Kidney (tissue), 22 donors: ENCODE measurements around the gene CCL21. TPM values are rescaled to one million over a fixed set of nuclear protein-coding genes. Genes with fewer than 3 reads are reported as not detected.
"Not testable (repeated sequence)": the region's sequence is repeated elsewhere in the genome, so short reads cannot be mapped to it uniquely, and the experiment has no call there.

Experiments used
- DNase-seq, 5 donors: peaks; one replicate each; pipeline ENCODE4 v3.0.0-alpha.2; 2013 to 2020
- FAIRE-seq: peaks from 2 replicates; lab custom pipeline; 2012; peaks lifted over from hg19 to GRCh38; lab: Jason Lieb, UNC
- H3K27ac ChIP-seq, 2 donors: one replicate each; pipeline ENCODE4 v1.7.0; 2013; ENCODE audit warnings: low read depth in 2 of 2, low read length in 2 of 2, inconsistent platforms in 1 of 2
- H3K27me3 ChIP-seq: one replicate; pipeline ENCODE4 v1.7.1; 2013; ENCODE audit warnings: low read length, inconsistent platforms; ENCODE audit not compliant: control insufficient read depth, insufficient read depth
- H3K36me3 ChIP-seq, 3 donors: one replicate each; pipeline versions ENCODE4 v1.7.0 to v1.7.1; 2013; ENCODE audit warnings: low read length in 3 of 3, control low read depth in 1 of 3, inconsistent platforms in 1 of 3; ENCODE audit not compliant: insufficient read depth in 3 of 3, control insufficient read depth in 2 of 3
- H3K4me1 ChIP-seq, 3 donors: one replicate each; pipeline versions ENCODE4 v1.7.0 to v1.7.1; 2013; ENCODE audit warnings: low read length in 3 of 3, inconsistent platforms in 1 of 3, low read depth in 1 of 3; ENCODE audit not compliant: control insufficient read depth in 2 of 3, insufficient read depth in 2 of 3
- H3K4me3 ChIP-seq, 3 donors: one replicate each; pipeline versions ENCODE4 v1.7.0 to v1.8.1; 2013; ENCODE audit warnings: low read length in 3 of 3, control low read depth in 1 of 3, inconsistent platforms in 1 of 3
- H3K9ac ChIP-seq, 3 donors: one replicate each; pipeline versions ENCODE4 v1.7.0 to v1.7.1; 2013; ENCODE audit warnings: low read length in 3 of 3, control low read depth in 1 of 3, inconsistent platforms in 1 of 3
- H3K9me3 ChIP-seq, 3 donors: one replicate each; pipeline versions ENCODE4 v1.7.0 to v1.7.1; 2013; ENCODE audit warnings: low read length in 3 of 3, control low read depth in 1 of 3, inconsistent platforms in 1 of 3; ENCODE audit not compliant: control insufficient read depth in 2 of 3, insufficient read depth in 1 of 3
- CTCF ChIP-seq: IDR thresholded peaks from 3 replicates; pipeline ENCODE4 v1.5.1; 2012; ENCODE audit warnings: mild to moderate bottlenecking, moderate library complexity, borderline replicate concordance; ENCODE audit not compliant: insufficient read depth; ENCODE audit errors: extremely low read depth
- intact Hi-C: fragments of 100-400 bp; cut with DNase I; formaldehyde crosslinking; loops from one replicate; pipeline ENCODE4 v1.11.1; 2022
- long read RNA-seq, 10 donors: library from polyadenylated mRNA in 1 of 10; unstranded in 1 of 10; transcript quantifications; one replicate each; pipeline ENCODE4 v2.0.0 and lab custom pipeline, GENCODE V29; 2021 to 2026
- polyA plus RNA-seq: library from polyadenylated mRNA; stranded (reverse); fragments of 350-450 nt; fragmentation: Illumina TruSeq; extraction: RNeasy Lipid Tissue Mini Kit (QIAGEN cat#74804); gene quantifications from one replicate; pipeline ENCODE4 v1.2.3, GENCODE V29; 2014; ENCODE audit warnings: low read depth, low replicate concordance; ENCODE audit not compliant: insufficient read depth
- total RNA-seq: library from RNA; stranded (reverse); fragmentation: NEBNext Ultra II Directional; extraction: Animal tissue kit (Norgen Biotek cat#: 25700); gene quantifications from one replicate; pipeline ENCODE4 v1.2.1, GENCODE V29; 2021
- donor health status: control.
- donor health status: control.
- donor health status: control.
- donor health status: control.
- donor health status: control.
- donor health status: DM: yes; HTN: yes; CAD: no.
- donor health status: Normal renal cell carcinoma (clear cell type).

CCL21 gene
- total RNA-seq = 92.8 TPM
- 42.8 TPM for polyA plus RNA-seq
- long read RNA-seq, donor 1, partial matches to known transcripts = 0 of 3 reads
- long read RNA-seq, donor 1, other reads (novel, unspliced or antisense) = 0 of 3 reads
- long read RNA-seq, donor 2, transcript CCL21-201 (4 exons, 852 nt) = major isoform, 10 of 10 reads
- long read RNA-seq, donor 2, partial matches to known transcripts = 0 of 10 reads
- long read RNA-seq, donor 2, other reads (novel, unspliced or antisense) = 0 of 10 reads
- long read RNA-seq, donor 3, partial matches to known transcripts = 0 of 2 reads
- long read RNA-seq, donor 3, other reads (novel, unspliced or antisense) = 0 of 2 reads
- long read RNA-seq, donor 4, transcript CCL21-201 (4 exons, 852 nt) = major isoform, 6 of 6 reads
- long read RNA-seq, donor 4, partial matches to known transcripts = 0 of 6 reads
- long read RNA-seq, donor 4, other reads (novel, unspliced or antisense) = 0 of 6 reads
- long read RNA-seq, donor 5, partial matches to known transcripts = 0 of 1 reads
- long read RNA-seq, donor 5, other reads (novel, unspliced or antisense) = 0 of 1 reads
- long read RNA-seq, donor 6, transcript CCL21-201 (4 exons, 852 nt) = major isoform, 10 of 10 reads
- long read RNA-seq, donor 6, partial matches to known transcripts = 0 of 10 reads
- long read RNA-seq, donor 6, other reads (novel, unspliced or antisense) = 0 of 10 reads
- long read RNA-seq, donor 7, transcript CCL21-201 (4 exons, 852 nt) = major isoform, 11 of 21 reads
- long read RNA-seq, donor 7, partial matches to known transcripts = 4 of 21 reads
- long read RNA-seq, donor 7, other reads (novel, unspliced or antisense) = 5 of 21 reads
- long read RNA-seq, donor 8, partial matches to known transcripts = 5 of 12 reads
- long read RNA-seq, donor 8, other reads (novel, unspliced or antisense) = 0 of 12 reads
- long read RNA-seq, donor 9, transcript CCL21-201 (4 exons, 852 nt) = major isoform, 5 of 6 reads
- long read RNA-seq, donor 9, partial matches to known transcripts = 0 of 6 reads
- long read RNA-seq, donor 9, other reads (novel, unspliced or antisense) = 0 of 6 reads
- long read RNA-seq, donor 10, partial matches to known transcripts = 0 of 3 reads
- long read RNA-seq, donor 10, other reads (novel, unspliced or antisense) = 0 of 3 reads

GRCh38 chr9:34710023-34710422, at the start of gene CCL21:
Gene CCL21, minus strand, starts transcription at chr9:34710136. Its CDS starts 70 bp downstream, at chr9:34710066.
- Histone ChIP-seq H3K9me3 (no peaks in the 10 kb centered on the region), H3K27ac (no peak within 1 kb of the TSS), H3K9ac (no peak within 1 kb of the TSS), H3K4me3 (no peak within 1 kb of the TSS), H3K36me3 (no peaks in the 10 kb centered on the region), H3K4me1 (peaks cover 0 to 4% (median 2%) of the 10 kb centered on the region in 3 donors), H3K27me3 (no peaks in the 10 kb centered on the region)
- TF ChIP-seq CTCF = no peak
- intact Hi-C loops = no loop called here
- DNase-seq = peak in 3 of 5 donors; percentile 29 to 71 (median 70)
- FAIRE-seq = no peak

- intact Hi-C loops = no loop called here
- Histone ChIP-seq H3K36me3 (no peaks in the 10 kb centered on the region), H3K9me3 (peaks cover 0 to 5% (median 0%) of the 10 kb centered on the region in 3 donors), H3K4me1 (no peaks in the 10 kb centered on the region), H3K27me3 (no peaks in the 10 kb centered on the region), H3K27ac (no peak overlapping the region), H3K9ac (no peak overlapping the region), H3K4me3 (no peak overlapping the region)
- no peak for TF ChIP-seq CTCF
- FAIRE-seq = no peak
- no peak for DNase-seq
These were observed 49.6 kb upstream of the CCL21 start for GRCh38 chr9:34759432-34760134.

GRCh38 chr9:34750320-34750719, 40.4 kb upstream of the CCL21 start:
- H3K36me3 ChIP-seq, H3K4me1 ChIP-seq, DNase-seq, H3K27me3 ChIP-seq, intact Hi-C loops, H3K9me3 ChIP-seq, H3K9ac ChIP-seq, H3K27ac ChIP-seq, H3K4me3 ChIP-seq: not testable (repeated sequence)
- peak; percentile 17 for FAIRE-seq
